GM12801 (cell line): ENCODE measurements around the gene ABCC6.
"Not testable (repeated sequence)": the region's sequence is repeated elsewhere in the genome, so short reads cannot be mapped to it uniquely, and the experiment has no call there.

Experiments used
- CTCF ChIP-seq: IDR thresholded peaks from one replicate; pipeline ENCODE4 v1.5.1; 2011; ENCODE audit warnings: control low read depth; ENCODE audit not compliant: insufficient read length; ENCODE audit errors: extremely low read depth

The ABCC6 gene

DNA sequence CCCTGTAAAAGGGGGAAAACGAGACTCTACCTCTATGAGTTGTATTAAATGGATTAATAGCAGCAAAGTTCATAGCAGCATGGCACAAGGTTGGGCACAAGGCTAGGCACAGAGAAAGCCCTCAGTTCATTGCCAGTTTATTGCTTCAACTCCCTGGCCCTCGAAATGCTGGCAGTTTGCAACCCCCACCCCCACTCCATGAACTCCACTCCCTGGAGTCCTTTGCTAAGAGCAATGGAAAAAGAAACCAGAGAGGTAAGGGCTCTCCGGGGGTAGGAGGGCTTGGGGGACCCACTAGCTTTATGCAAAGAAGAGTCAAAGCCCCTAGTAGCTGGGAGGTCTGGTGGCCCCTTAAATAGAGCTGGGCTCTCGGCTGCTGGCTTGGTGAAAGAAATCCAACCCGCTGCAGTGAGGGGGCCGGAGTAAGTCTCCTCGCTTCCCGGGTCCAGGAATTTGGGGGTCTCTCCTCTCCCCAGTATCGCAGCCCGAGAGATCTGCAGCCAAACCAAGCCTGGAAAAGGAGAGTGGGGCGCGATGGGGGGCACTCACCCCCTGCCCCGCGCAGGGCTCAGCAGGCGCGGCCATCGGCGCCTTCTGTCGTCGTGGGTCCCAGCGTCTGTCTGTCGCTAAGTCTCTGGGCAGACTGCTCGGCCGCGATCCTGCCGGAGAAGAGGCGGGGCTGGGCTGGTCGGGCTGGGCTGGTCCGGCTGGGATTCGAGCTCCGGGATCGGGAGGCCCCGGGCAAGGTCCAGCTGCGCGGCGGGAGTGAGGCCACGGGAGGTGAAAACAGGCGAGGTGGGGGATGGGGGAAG, at the start of gene ABCC6:
Gene ABCC6, minus strand, starts transcription at position 645 of the 812 bp plus-strand sequence. Its CDS starts 60 bp downstream, at position 585.
- not testable (repeated sequence) for TF ChIP-seq CTCF

DNA sequence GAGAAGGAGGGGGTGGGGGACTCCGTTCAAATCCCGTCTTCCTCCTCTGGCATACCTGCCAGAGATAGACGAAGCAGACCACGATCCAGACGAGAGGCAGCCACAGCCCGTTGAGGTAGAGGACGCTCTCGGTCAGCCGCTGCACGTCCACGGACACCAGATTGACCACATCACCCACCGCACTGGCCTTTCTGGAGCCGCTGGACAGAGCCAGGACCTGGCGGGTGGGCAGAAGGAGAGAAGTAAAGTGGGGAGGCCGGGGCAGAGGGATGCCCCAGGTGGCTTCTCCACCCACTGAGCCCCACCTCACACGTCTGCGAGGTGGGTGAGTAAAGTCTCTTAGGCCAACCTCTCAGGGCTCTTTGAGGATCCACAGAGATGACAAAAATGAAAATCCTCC, 25.3 kb downstream of the ABCC6 start:
- TF ChIP-seq CTCF: no peak

- TF ChIP-seq CTCF: no peak
These were observed 26.0 kb downstream of the ABCC6 start for GRCh38 chr16:16197331-16197730.

GRCh38 chr16:16196099-16196498, 27.2 kb downstream of the ABCC6 start:
- TF ChIP-seq CTCF: no peak

- no peak for TF ChIP-seq CTCF
These were observed 31.7 kb downstream of the ABCC6 start for GRCh38 chr16:16191493-16192167.

- TF ChIP-seq CTCF: no peak
These were observed 32.7 kb downstream of the ABCC6 start for GRCh38 chr16:16190546-16190945.

- TF ChIP-seq CTCF: no peak
These were observed 33.5 kb downstream of the ABCC6 start for GRCh38 chr16:16189842-16190241.
